Frontal cortex (tissue), 4 donors: ENCODE data around the gene GDF3. TPM values are rescaled to one million over a fixed set of nuclear protein-coding genes. Genes with fewer than 3 reads are reported as not detected.
"Not testable (repeated sequence)": the region's sequence is repeated elsewhere in the genome, so short reads cannot be mapped to it uniquely, and the experiment has no call there.

Source experiments
- DNase-seq, 2 donors: peaks; one replicate each; pipeline ENCODE4 v3.0.0; 2012; ENCODE audit warnings: low spot score in 2 of 2
- FAIRE-seq: peaks from 2 replicates; lab custom pipeline; 2012; peaks lifted over from hg19 to GRCh38; lab: Jason Lieb, UNC
- total RNA-seq: library from RNA; depleted of rRNA; stranded (reverse); fragments of >200 nt; gene quantifications from one replicate; pipeline ENCODE4 v1.2.3, GENCODE V29; 2014
- donor health status: control.
- donor health status: control.
- donor health status: control.

The GDF3 gene
- total RNA-seq, 1 donor from 2014 or later: not detected

GRCh38 chr12:7675455-7675854 lies 20.1 kb downstream of the GDF3 start:
- FAIRE-seq, DNase-seq: not testable (repeated sequence)

GRCh38 chr12:7668171-7668570 lies 27.4 kb downstream of the GDF3 start:
- no peak for FAIRE-seq

GRCh38 chr12:7667125-7667524 lies 28.4 kb downstream of the GDF3 start:
- no peak for DNase-seq
- FAIRE-seq: no peak

More at GRCh38 chr12:7668171-7668570, 27.4 kb downstream of the GDF3 start:
- no peak for DNase-seq

- no peak for FAIRE-seq
- no peak for DNase-seq
Measured at GRCh38 chr12:7666595-7666994, 29.0 kb downstream of the GDF3 start.

- DNase-seq (no peak), FAIRE-seq (no peak)
Measured at GRCh38 chr12:7661741-7662140, 33.8 kb downstream of the GDF3 start.

- no peak for FAIRE-seq
- no peak for DNase-seq
Measured at GRCh38 chr12:7656121-7656520, 39.5 kb downstream of the GDF3 start.

GRCh38 chr12:7650091-7650490 lies 45.5 kb downstream of the GDF3 start:
- no peak for DNase-seq
- no peak for FAIRE-seq

GRCh38 chr12:7647071-7647470 lies 48.5 kb downstream of the GDF3 start:
- DNase-seq (no peak), FAIRE-seq (no peak)

GRCh38 chr12:7646178-7646475 lies 49.4 kb downstream of the GDF3 start:
- DNase-seq (no peak), FAIRE-seq (no peak)

- FAIRE-seq: peak; percentile 30
- DNase-seq: peak; percentile 35 to 45
Measured at GRCh38 chr12:7645395-7646177, 50.0 kb downstream of the GDF3 start.

- DNase-seq: no peak
Measured at GRCh38 chr12:7642876-7643309, 52.7 kb downstream of the GDF3 start.

GRCh38 chr12:7642287-7642686 lies 53.3 kb downstream of the GDF3 start:
- FAIRE-seq (no peak), DNase-seq (no peak)

More at GRCh38 chr12:7642876-7643309, 52.7 kb downstream of the GDF3 start:
- no peak for FAIRE-seq

- not testable (repeated sequence) for FAIRE-seq, DNase-seq
Measured at GRCh38 chr12:7640123-7640995, 55.2 kb downstream of the GDF3 start.

Other genes with a start within 250 kb of the GDF3 start
- gene CD163, start 192.0 kb downstream of the GDF3 start, total RNA-seq: 1.6 TPM
- gene APOBEC1, start 29.9 kb downstream of the GDF3 start, total RNA-seq: not detected
- not detected for gene DPPA3, start 15.7 kb upstream of the GDF3 start, total RNA-seq
- not detected for gene CLEC4C, start 51.6 kb upstream of the GDF3 start, total RNA-seq
- not detected for gene NANOGNB, start 69.4 kb upstream of the GDF3 start, total RNA-seq
- gene NANOG, start 93.6 kb upstream of the GDF3 start, total RNA-seq: not detected
- under 0.01 TPM for gene SLC2A14, start 177.1 kb upstream of the GDF3 start, total RNA-seq
- gene SLC2A3, start 240.4 kb upstream of the GDF3 start, total RNA-seq: 50.5 TPM